Activated CD4-positive, CD25-positive, alpha-beta regulatory T cell treated with anti-CD3 and anti-CD28 coated beads, Interleukin-2, amount 50 U/mL, for 24 hours (primary cell): Measurements from ENCODE around the gene OR1L6.

Source experiments
- ATAC-seq, 2 donors: fragments of 150-1000 bp; cut with Tn5 transposase; one replicate each; pipeline ENCODE4 v1.10.0; 2021; ENCODE audit warnings: mild to moderate bottlenecking in 1 of 2, moderate library complexity in 1 of 2

Gene OR1L6, protein sequence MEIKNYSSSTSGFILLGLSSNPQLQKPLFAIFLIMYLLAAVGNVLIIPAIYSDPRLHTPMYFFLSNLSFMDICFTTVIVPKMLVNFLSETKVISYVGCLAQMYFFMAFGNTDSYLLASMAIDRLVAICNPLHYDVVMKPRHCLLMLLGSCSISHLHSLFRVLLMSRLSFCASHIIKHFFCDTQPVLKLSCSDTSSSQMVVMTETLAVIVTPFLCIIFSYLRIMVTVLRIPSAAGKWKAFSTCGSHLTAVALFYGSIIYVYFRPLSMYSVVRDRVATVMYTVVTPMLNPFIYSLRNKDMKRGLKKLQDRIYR

DNA sequence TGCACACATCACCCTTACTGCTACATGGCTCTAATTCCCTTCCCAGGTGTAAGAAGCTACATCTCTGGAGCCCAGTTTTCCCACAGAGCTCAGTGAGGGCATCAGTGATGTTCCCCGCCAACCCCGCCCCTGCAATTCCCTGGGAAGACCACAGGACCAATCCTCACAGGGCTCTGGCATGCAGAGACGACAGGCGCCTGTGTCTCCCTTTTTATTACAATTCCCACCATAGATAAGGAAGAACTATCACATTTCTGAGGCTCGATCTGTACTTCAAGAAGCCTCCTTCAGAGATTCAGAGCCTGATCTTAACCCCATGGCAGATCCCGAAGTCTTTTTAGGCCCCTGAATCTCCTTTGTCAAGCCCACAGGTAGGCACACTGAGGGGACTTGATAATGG, at the start of gene OR1L6:
Gene OR1L6, plus strand, starts transcription at position 301 of the 400 bp plus-strand sequence. CDS start 7,545 bp downstream, outside the sequence.
- ATAC-seq, result no peak

DNA sequence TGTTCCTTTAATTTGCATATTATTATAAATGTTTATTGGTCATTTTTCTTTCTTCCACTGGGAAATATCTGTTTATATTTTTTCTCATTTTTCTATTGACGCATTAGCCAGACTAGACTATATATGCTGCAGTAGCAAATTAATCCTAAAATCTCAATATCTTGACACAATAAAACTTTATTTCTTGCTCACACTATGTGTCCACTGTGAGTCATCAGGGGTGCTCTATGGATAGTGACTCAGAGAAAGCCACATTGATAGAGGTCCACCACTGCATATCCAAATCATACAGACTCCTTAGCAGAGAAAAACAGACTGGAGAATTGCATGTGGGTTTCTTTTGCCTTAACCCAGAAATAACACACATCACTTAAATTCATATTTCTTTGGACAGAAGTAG, 46.4 kb upstream of the OR1L6 start:
- ATAC-seq, result no peak

DNA sequence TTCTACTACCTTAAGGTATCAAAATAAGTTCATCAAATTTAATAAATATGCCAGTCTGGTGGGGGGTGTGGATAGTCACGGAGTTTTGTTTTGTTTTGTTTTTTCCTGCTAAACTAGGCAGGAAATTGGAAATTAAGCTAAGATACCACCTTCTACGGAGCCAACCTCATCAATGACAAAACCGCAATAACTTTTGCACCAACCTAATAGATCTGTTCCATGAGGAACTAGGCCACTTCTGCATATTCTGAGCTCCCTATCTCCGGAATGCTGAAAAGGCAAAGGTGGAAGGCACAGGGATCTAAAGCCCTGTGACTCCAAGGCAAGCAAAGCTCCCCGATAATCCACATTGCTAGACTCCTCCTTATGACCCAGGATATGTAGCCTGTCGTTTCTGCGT, 24.1 kb upstream of the OR1L6 start:
- no peak for ATAC-seq

DNA sequence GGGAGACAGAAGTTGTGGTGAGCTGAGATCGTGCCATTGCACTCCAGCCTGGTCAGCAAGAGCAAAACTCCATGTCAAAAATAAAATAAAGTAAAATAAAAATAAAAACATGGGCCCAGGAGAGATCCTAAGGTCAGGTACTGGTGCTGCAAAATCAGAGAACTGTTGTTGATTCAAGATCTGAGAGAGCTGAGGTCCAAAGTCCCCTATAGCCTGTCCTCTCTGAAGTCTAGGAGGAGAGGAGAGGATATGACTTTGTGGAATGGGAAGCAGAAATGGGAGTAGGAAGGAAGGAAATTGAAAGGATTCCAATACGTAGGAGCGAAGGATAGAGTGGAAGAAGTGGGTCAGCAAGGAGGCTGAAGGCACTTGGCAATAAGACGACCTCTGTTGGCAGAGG, 22.9 kb upstream of the OR1L6 start:
- ATAC-seq, result no peak

DNA sequence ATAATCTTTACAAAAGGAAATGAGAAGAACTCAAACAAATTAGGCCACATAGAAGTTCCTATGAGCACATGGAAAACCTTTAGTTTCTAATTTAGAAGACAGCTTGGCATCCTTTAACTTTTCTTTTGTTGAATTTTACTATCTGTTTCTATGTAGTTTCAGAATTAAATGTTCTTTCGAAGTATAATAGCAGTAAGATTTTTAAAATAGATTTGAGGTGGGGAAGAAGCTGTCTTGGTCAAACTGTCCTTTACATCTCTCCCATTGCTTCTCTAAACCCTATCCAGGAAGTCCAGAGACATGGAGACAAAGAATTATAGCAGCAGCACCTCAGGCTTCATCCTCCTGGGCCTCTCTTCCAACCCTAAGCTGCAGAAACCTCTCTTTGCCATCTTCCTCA, 18.4 kb upstream of the OR1L6 start, which contains the start of gene OR1L4:
Gene OR1L4, plus strand, starts transcription at position 301 of the 400 bp plus-strand sequence. Its CDS starts 0 bp downstream, at position 301.
- ATAC-seq, result no peak

DNA sequence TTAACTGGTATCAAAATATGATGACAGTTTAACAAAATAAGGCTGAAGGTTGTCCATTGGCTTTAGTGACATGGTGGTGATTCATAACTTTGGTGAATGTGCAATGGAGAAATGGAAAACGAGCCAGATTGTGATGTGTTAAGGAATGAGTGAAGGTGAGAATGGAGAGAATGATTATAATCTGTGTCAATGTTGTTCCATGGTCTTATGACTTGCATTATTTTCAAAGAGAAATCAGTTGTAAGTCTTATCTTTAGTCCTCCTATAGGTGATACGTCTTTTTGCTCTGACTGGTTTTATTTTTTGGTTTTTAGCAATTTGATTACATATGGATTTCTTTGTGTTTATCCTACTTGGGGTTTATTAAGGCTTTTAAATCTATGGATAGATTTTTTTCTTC, 12.7 kb downstream of the OR1L6 start:
- ATAC-seq, result no peak

DNA sequence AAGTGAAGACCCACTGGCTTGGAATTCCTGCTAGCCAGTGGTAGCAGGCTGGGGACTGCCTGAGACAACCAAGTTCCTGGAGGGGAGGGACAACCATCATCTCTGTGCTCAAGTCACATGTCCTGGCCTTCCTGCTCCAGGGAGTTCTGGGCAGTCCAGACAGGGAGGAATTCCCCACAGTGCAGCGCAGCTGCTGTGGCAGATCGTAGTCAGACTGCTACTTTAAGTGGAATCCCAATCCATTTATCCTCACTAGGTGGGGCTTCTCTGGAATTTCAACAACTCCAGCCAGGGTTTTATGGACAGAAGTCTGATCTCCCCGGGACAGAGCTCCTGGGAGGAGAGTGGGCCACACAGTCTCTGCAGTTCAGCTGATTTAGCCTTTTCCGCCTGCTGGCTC, 25.7 kb downstream of the OR1L6 start:
- no peak for ATAC-seq

DNA sequence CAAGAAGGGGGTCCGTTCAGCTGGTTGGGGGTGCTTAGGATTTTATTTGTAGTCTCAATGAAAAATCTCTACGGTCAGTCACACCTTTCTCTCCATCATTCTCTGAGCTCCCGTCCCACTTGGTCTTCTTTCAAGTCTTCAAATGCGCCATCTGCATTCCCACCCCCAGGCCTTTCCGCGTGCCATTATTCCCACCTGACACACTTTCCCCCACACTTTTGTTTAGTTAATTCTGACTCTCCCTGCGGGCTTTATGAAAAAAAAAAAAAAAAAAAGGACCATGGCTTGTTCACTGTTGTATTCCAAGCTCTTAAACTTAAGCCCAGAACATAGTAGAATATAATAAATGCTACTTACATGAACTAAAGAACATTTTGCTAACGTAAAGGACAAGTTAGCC, 34.9 kb downstream of the OR1L6 start:
- no peak for ATAC-seq

DNA sequence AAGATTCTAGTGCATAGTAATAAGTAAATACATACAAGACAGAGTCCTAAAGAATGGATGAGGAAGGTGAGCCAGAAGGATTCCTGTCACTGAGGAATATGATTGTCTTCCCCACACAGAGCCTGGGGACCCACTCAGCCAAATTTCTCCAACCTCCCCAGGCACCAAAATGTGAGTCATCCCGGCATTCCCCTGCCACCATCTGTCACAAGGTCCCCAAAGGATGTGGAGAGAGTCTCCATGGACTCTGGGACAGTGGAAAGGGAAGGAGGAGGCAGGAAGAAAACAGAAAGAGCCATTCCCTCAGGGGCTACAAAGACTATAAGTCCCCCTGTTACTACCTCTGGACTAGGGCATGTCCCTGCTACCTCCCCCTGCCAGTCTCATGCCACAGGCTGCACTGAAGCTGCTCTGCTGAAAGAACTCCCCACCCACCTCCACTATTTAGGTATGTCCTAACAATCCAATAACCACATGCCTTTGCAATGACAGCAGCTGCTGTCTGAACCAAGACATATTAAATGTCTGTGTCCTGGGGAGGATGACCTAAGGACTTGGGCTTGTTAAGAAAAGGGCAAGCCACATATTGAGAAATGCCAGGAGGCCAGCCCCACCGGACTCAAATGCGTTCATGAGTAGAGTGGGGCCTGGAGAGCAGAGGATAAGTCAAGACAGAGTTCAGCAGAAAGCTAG, 36.0 kb downstream of the OR1L6 start:
- no peak for ATAC-seq

DNA sequence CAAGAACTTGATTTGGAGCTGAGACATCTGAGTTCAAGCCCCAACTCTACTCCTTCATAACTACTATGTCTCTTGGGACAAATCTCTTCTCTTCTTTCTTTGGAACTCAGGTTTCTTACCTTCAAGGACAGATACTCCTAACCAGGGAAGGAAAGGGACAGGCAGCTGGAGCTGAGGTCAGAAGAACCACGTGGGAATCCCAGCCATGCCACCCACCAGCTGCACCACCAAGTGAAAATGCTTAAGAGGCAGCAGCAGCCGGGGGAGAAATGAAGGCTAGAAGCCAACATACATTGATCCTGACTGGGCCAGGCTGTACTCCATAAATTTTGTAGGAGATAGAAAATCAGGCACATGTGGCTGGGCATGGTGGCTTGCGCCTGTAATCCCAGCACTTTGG, 37.1 kb downstream of the OR1L6 start:
- no peak for ATAC-seq

DNA sequence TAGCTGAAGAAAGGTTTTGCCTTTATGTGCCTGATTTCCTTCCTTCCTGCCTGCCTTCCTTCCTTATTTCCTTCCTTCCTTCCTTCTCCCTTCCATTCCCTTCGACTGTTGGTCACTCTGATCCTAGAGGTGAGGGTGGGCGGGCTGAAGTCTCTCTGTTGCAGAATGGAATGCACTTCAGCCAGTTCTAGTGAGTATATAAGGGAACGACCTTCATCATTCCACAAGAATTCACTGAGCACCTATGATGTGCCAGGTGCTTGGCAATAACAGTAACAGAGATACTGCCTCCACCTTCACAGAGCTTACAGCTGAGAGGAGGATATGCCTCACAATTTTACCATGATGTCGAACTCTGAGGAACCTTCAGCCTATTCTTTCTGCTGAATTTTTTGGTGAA, 37.9 kb downstream of the OR1L6 start:
- no peak for ATAC-seq

DNA sequence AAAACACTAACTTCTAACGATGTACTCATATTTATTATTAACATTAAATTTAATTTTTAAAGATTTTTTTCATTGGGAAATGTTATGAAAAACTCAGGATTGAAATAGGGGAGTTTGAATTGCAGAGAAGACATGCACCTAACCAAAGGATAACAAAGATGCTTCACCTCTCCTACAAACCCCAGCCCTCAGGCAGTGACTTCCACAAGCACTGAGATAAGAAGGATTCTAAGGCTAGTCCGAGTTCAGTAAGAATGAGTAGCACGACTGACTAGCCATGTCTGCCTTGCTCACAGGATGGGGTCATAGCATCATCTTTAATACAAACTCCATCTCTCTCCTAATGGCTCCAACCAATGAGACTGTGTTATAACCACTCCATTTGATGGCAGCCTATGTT, 39.6 kb downstream of the OR1L6 start:
- ATAC-seq, result no peak

DNA sequence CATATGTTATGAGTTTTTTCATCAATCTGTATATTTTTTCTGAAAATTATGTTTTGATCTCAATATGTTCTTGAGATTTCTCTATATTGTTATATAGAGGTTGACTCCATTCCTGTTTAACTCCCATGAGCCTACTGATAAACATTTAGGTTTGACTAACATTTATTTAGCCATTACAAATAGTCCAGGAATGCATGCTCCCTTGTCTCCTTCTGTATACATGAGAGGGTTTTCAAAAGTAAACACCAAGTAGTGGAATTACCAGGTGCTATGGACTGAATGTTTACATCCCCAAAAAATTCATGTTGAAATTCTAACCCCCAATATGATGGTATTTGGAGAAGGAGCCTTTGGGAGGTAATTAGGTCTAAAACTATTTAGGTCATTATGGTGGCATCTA, 43.2 kb downstream of the OR1L6 start:
- ATAC-seq, result no peak

DNA sequence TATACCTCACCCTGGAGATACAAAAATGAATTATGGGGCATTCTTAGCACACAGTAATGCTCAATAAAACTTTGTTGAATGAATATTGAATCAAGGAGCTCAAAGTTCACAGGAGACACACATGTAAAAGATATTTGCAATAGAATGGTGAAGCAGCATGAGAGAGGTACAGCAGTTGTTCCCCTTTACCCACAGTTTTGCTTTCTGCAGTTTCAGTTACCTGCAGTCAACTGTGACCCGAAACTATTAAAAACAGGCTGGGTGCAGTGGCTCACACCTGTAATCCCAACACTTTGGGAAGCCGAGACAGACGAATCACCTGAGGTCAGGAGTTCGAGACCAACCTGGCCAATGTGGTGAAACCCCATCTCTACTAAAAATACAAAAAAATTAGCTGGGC, 44.2 kb downstream of the OR1L6 start:
- no peak for ATAC-seq

DNA sequence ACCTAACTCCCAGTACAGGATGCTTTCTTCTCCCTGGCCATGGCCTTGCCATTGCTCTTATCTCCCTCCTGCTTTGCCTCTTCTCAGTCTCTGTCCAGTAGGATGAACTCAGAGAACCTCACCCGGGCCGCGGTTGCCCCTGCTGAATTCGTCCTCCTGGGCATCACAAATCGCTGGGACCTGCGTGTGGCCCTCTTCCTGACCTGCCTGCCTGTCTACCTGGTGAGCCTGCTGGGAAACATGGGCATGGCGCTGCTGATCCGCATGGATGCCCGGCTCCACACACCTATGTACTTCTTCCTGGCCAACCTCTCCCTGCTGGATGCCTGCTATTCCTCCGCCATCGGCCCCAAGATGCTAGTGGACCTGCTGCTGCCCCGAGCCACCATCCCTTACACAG, 46.7 kb downstream of the OR1L6 start, which contains the start of gene OR5C1:
Gene OR5C1, plus strand, starts transcription at position 103 of the 400 bp plus-strand sequence. Its CDS starts 0 bp downstream, at position 103.
- ATAC-seq, result no peak

DNA sequence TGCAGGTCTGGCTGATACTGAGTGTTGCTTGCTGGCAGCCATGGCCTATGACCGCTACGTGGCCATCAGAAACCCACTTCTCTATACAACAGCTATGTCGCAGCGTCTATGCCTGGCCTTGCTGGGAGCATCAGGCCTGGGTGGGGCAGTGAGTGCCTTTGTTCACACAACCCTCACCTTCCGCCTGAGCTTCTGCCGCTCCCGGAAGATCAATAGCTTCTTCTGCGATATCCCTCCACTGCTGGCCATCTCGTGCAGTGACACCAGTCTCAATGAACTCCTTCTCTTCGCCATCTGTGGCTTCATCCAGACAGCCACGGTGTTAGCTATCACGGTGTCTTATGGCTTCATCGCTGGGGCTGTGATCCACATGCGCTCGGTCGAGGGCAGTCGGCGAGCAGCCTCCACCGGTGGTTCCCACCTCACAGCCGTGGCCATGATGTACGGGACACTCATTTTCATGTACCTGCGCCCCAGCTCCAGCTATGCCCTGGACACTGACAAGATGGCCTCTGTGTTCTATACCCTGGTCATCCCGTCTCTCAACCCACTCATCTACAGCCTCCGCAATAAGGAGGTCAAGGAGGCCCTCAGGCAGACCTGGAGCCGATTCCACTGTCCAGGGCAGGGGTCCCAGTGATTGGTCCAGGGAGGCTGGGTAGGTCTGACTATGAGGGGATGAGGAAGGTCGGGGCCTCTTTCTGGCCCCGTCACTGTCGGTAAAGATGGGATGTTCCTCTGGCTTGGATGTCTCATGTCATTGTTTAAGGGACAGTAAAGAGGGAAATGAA, 47.3 kb downstream of the OR1L6 start:
- no peak for ATAC-seq

DNA sequence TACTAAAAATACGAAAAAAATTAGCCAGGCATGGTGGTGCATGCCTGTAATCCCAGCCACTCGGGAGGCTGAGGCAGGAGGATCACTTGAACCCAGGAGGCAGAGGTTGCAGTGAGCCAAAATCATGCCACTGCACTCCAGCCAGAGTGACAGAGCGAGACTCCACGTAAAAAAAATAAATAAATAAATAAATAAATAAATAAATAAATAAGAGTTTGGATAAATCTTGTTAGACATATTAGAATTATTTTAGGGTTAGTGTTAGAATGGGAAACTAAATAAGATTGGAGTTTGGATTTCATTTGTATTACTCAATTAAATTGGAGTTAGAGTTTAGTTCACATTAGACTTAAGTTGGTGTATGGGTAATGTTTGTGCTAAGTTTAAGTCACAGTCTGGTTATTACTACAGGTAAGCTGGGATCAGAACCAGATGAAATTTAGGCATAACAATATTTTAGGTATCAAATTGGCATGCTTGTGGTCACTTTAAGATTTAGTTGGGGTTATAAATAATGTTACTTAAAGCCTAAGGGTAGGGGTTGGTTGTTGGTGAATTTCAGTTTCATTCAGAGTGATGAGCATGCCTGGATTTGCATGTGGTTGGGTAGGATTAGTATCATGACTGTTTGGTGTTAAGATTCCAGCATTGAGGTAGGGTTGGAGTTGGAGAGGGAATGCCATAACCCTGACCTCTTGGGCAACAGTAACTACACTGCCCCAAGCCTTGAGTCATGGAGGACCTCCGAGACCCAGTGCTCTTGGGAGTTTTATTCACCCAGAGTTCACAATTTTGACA, 50.0 kb downstream of the OR1L6 start:
- ATAC-seq, result no peak

DNA sequence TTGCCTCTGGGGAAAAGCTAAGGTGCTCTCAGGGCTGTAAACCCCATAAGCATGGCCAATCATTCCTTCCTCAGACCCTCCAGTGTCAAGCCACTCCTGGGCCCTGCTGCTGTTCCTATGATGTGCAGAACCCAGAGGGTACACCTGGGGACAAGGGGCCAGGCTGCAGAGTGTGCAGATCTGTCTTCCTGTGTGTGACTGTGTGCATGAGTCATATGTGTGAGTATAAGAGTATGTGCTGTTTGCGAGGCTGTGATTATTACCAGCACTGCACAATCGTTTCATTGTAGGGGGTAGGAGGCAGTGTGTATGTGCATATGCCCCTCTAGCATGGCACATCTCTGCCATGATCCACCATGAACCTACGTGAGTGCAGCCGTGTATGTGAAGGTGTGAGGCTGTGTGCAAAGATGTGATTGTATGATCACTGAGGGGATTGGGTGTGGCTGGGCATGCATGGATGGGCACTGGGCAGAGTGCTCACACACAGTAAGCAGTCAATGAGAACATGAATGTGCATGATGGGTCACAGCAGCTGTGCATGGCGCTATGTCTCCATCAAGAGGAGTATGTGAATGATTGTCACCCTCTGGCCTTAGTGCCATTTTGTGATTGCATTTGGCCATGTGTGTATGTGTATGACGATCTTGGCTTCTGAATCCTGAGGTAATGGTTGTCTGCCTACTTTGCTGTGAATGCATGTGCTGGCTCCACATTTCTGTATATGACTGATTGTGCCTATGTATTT, 55.4 kb downstream of the OR1L6 start:
- no peak for ATAC-seq
